Progenitor cell of endocrine pancreas (in vitro differentiated cells): ENCODE data around the gene ZNF837. TPM values are rescaled to one million over a fixed set of nuclear protein-coding genes. Genes with fewer than 3 reads are reported as not detected.
"Not testable (repeated sequence)": the region's sequence is repeated elsewhere in the genome, so short reads cannot be mapped to it uniquely, and the experiment has no call there.

ENCODE experiments used
- DNase-seq: peaks from one replicate; pipeline ENCODE4 v3.0.0; 2021; ENCODE audit warnings: low spot score; ENCODE audit not compliant: unreplicated experiment
- H3K27ac Mint-ChIP-seq: 2 replicates; pipeline ENCODE4 v1.8.0; 2021; ENCODE audit warnings: mild to moderate bottlenecking, moderate library complexity, mixed read lengths
- H3K27me3 Mint-ChIP-seq: 2 replicates; pipeline ENCODE4 v1.8.0; 2021; ENCODE audit warnings: mixed read lengths
- H3K36me3 Mint-ChIP-seq: 2 replicates; pipeline ENCODE4 v1.8.0; 2022; ENCODE audit warnings: mixed read lengths; ENCODE audit not compliant: insufficient read depth
- H3K4me1 Mint-ChIP-seq: 2 replicates; pipeline ENCODE4 v1.8.0; 2021; ENCODE audit warnings: low read depth, mixed read lengths
- H3K4me3 Mint-ChIP-seq: 2 replicates; pipeline ENCODE4 v1.8.0; 2021; ENCODE audit warnings: low read depth, mild to moderate bottlenecking, moderate library complexity, mixed read lengths
- H3K9me3 Mint-ChIP-seq: 2 replicates; pipeline ENCODE4 v1.8.0; 2021; ENCODE audit warnings: low read depth, mixed read lengths
- CTCF ChIP-seq: fragments of 200-600 bp; sonication (generic); IDR thresholded peaks from one replicate; pipeline ENCODE4 v1.5.0; 2021; ENCODE audit warnings: antibody characterized with exemption, mild to moderate bottlenecking; ENCODE audit not compliant: unreplicated experiment
- total RNA-seq: library from RNA; stranded (reverse); gene quantifications from 2 replicates; pipeline ENCODE4 v1.2.1, GENCODE V29; 2021

ZNF837 gene
- total RNA-seq, 1 donor from 2014 or later = 6.1 TPM

- H3K27ac Mint-ChIP-seq = no peak overlapping the region
- peaks cover 3% of the 10 kb centered on the region for H3K36me3 Mint-ChIP-seq
- no peak for TF ChIP-seq CTCF
- no peak for DNase-seq
- H3K9me3 Mint-ChIP-seq = no peaks in the 10 kb centered on the region
- H3K4me1 Mint-ChIP-seq = peaks cover 3% of the 10 kb centered on the region
- no peak overlapping the region for H3K4me3 Mint-ChIP-seq
- H3K27me3 Mint-ChIP-seq = peaks cover 33% of the 10 kb centered on the region
Observed at GRCh38 chr19:58350001-58350861, 30.6 kb downstream of the ZNF837 start.

GRCh38 chr19:58349590-58349989 lies 31.2 kb downstream of the ZNF837 start:
- peaks cover 3% of the 10 kb centered on the region for H3K36me3 Mint-ChIP-seq
- peaks cover 3% of the 10 kb centered on the region for H3K4me1 Mint-ChIP-seq
- H3K4me3 Mint-ChIP-seq = no peak overlapping the region
- no peak for DNase-seq
- no peak for TF ChIP-seq CTCF
- H3K27ac Mint-ChIP-seq = no peak overlapping the region
- H3K9me3 Mint-ChIP-seq = no peaks in the 10 kb centered on the region
- peaks cover 37% of the 10 kb centered on the region for H3K27me3 Mint-ChIP-seq

DNA sequence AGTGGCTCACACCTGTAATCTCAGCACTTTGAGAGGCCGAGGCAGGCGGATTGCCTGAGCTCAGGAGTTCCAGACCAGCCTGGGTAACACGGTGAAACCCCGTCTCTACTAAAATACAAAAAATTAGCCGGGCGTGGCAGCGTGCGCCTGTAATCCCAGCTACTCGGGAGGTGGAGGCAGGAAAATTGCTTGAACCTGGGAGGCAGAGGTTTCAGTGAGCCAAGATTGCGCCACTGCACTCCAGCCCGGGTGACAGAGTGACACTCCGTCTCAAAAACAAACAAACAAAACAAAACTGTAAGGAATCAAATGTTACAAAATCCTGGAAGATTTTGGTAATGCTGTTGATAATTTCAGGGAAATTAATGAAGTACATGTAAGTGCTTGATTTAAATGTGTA lies 32.8 kb downstream of the ZNF837 start:
- Mint-ChIP-seq H3K27me3 (peaks cover 37% of the 10 kb centered on the region), H3K4me3 (peak overlapping the region; percentile 77)
- H3K36me3 Mint-ChIP-seq, H3K27ac Mint-ChIP-seq, H3K9me3 Mint-ChIP-seq, DNase-seq, H3K4me1 Mint-ChIP-seq: not testable (repeated sequence)

GRCh38 chr19:58346961-58347929 lies 33.6 kb downstream of the ZNF837 start:
- Mint-ChIP-seq H3K27ac (no peak overlapping the region), H3K36me3 (peaks cover 3% of the 10 kb centered on the region), H3K4me3 (peak overlapping the region; percentile 77), H3K4me1 (peaks cover 1% of the 10 kb centered on the region), H3K27me3 (peaks cover 37% of the 10 kb centered on the region), H3K9me3 (no peaks in the 10 kb centered on the region)
- TF ChIP-seq CTCF = no peak
- DNase-seq = peak; percentile 30

- H3K27ac Mint-ChIP-seq = no peak overlapping the region
- peak overlapping the region; percentile 43 for H3K4me3 Mint-ChIP-seq
- peaks cover 1% of the 10 kb centered on the region for H3K4me1 Mint-ChIP-seq
- H3K9me3 Mint-ChIP-seq = no peaks in the 10 kb centered on the region
- TF ChIP-seq CTCF = no peak
- no peak for DNase-seq
- H3K27me3 Mint-ChIP-seq = peaks cover 37% of the 10 kb centered on the region
- peaks cover 3% of the 10 kb centered on the region for H3K36me3 Mint-ChIP-seq
Observed at GRCh38 chr19:58345558-58345957, 35.3 kb downstream of the ZNF837 start.
